T-helper 2 cell treated with Interferon-gamma antibody and Interleukin-4, amounts not matched to agents 100 ng/mL and 5 ng/mL, for 36 hours (primary cell): ENCODE results near the gene BLVRB. TPM values are rescaled to one million over a fixed set of nuclear protein-coding genes. Genes with fewer than 3 reads are reported as not detected.
"Not testable (repeated sequence)": the region's sequence is repeated elsewhere in the genome, so short reads cannot be mapped to it uniquely, and the experiment has no call there.

Source experiments
- intact Hi-C: fragments of 100-400 bp; cut with micrococcal nuclease; formaldehyde crosslinking; loops from one replicate; pipeline ENCODE4 v1.15.1; 2023
- total RNA-seq: library from RNA; stranded (reverse); gene quantifications from 2 replicates; pipeline ENCODE4 v1.2.3, GENCODE V29; 2022

BLVRB gene
- total RNA-seq, 1 donor from 2014 or later, result 13.1 TPM

DNA sequence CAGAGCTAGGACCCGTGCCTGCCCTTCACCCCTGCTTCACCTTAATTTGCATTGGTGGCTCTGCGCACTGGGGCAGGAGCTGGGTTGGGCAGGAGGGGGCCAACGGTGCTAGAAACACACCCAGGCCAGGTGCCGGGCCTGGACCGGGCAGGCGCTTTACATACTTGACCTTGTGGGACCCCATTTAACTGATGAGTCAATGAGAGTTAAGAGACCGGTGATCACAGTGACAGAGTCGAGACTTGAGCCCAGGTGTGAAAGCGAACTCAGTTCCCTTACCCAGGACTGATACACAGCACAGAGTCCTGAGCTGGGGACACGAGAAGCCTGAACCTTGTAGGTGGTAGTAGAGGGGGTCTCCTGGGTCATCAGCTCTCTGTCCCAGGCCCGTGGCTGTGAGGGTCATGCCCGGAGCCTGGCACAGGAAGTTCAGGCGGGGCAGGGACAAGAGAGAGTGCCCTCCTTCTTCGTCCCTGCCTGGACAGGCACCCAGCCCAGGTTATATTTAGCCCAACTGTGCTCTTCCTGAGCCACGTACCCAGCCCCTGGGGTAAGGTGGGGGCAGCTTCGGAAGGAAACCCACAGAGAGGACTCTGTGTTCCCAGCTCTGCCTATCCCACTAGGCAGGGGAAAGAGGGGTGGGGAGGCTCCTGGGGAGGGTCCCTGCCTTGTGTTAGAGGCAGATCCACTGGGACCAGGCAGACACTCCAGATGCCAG is 54.3 kb downstream of the BLVRB start:
- intact Hi-C loops, result no loop called here

DNA sequence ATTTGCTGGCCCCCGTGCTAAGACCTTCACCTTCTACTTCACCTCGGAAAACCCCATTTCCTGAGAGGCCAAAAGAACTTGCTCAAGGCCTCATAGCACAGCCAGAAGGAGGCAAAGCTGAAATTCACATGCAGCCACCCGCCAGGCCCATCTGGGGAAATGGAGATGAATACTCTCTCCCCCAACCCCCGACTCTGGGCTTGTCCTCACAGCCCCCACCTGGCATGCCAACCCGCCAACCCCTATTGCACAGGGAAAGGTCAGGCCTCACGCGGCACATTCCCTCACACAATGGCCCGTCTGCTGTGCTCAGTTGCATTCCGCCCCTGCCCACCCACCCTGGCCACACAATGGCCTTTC is 55.5 kb downstream of the BLVRB start:
- intact Hi-C loops, result no loop called here

DNA sequence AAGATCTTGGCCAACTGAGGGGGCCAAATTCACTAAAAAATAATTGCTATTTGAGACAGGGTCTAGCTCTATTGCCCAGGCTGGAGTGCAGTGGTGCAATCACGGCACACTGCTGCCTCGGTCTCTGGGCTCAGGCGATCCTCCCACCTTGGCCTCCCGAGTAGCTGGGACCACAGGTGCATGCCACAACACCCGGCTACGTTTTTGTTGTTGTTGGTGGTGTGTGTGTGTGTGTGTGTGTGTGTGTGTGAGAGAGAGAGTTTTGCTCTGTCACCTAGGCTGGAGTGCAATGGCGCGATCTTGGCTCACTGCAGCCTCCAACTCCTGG is 57.0 kb downstream of the BLVRB start:
- intact Hi-C loops, result not testable (repeated sequence)

DNA sequence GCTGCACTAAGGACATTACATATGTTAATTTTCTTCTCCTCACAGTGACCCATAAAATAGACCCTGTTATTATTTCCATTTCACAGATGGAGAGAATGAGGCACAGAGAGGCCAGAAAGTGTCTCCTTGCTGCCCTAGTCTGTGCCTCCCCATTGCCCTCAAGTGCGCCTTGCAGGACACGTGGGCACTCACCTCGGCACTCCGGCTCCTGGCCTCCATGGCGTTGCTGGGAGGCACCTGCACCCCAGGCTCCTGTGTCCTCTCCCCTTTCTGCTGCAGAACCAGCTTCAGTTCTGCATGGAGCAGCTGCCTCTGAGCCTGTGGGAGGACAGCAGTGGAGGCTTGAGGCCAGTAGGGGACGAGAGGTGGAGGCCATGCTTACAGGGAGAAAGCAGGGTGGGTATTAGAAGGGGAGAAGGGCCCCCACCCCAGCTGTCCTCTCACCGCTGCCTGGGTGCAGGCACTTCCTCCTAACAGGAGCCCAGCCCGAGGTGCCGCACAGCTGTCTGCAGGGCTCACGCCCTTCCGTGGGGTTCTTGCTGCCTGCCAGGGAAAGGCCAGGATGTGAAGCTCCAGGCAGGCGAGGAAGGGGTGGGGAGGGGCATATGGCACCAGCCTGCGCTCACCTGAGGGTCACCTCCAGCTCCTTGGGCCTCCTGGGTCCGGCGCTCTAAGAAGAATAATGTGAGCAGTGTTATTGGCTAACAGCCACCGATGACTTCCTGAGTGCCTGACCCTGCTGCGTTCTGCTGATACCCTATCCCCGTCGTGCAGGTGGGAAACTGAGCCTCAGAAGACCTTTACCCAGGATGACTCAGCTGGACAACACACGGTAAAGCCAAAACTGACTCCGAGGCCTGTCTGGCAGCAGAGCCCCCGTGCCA is 57.6 kb downstream of the BLVRB start:
- intact Hi-C loops, result no loop called here

DNA sequence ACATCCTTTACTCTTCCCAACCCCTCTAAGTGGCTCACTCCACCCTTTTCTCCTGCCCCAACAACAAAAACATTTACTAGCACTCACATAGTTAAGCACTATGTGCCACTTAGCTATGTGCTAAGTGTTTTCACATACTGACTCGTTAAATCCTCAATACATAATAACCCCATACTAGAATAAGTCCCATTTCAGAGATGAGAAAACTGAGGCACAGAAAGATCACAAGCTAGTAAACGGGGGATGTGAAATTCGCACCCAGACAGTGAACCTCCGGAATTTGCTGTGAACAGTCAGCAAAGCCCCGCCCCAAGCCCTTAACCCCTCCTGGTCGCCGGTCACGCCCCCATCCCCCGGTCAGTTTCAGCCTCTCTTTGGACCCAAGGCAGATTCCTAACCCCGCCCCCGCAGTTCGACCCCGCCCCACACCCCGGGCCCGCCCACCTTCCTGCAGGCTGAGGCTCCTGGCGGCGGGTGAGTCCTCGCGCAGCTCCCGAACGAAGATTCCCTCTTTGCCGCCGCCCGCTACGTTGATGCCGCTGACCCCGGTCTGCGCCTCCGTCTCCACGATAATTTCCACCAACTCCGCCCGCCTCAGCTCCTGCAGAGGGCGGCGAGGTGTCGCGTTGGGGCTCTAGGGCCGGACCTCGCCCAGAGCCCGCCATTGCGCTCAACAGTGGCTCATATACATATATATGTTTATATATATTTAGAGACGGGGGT is 62.1 kb downstream of the BLVRB start:
- intact Hi-C loops, result loop anchor here (5.0 kb wide), 1 partner anchor 64 kb away; the partner anchor contains the start of genes BLVRB and SPTBN4

DNA sequence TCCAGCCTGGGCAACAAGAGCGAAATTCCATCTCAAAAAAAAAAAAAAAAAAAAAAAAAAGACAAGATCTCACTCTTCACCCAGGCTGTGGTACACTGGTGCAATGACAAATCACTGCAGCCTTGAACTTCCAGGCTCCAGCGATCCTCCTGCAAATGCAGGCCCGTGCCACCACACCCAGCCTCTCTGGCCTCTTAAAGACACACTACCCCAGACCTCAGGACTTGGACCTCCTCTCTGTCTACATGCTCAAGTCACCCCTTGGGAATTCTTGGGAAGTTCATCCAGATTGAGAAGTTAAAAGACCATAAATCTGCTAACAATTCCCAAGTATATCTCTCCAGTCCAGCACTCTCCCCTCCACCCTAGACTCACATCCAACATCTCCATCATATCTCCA is 65.0 kb downstream of the BLVRB start:
- intact Hi-C loops, result loop anchor here (5.0 kb wide), 1 partner anchor 67 kb away; the partner anchor contains the start of genes BLVRB and SPTBN4

DNA sequence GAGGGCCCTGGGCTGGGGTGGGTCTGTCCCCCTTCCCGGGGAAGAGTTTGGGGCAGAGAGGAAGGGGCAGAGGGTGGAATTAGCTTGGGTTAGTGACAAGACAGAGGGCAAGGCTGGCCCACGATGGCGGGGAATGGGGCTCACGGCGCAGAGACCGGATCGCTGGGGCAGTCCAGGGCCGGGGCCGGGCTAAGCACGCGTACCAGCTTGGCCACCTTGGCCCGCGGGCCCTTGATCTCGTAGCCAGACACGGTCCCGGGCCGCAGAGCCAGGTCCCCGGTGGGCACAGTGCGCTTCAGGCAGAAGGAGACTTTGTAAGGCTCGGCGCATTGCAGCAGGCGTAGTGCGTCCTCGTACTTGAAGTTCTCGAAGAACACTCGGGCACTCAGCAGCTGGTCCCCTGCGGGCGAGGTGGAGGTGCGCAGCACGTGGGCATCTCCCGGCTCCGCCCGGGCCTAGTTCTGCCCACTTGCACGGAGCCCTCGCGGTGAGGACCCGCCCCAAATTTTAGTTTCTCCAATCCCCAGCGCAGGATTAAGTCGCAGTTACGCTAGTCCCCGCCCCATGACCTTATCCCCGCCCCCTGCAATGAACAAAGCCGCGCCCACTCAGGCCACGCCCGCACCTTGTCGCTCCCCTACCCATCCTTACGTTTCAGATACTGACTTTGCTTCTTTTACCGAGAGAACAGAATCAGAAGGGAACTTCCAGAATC is 67.0 kb downstream of the BLVRB start:
- intact Hi-C loops, result no loop called here

Other genes starting within 250 kb of the BLVRB start
- gene TTC9B, start 247.4 kb downstream of the BLVRB start, total RNA-seq, result not detected in 2 replicates
- gene CCNP, start 239.1 kb downstream of the BLVRB start, total RNA-seq, result 0.09 and 0.14 TPM in 2 replicates
- 138 and 142 TPM in 2 replicates for gene AKT2, start 180.4 kb downstream of the BLVRB start, total RNA-seq
- 25.6 and 26.3 TPM in 2 replicates for gene C19orf47, start 117.3 kb downstream of the BLVRB start, total RNA-seq
- gene PLD3, start 117.0 kb downstream of the BLVRB start, total RNA-seq, result 59.4 and 70.7 TPM in 2 replicates
- gene HIPK4, start 75.6 kb downstream of the BLVRB start, total RNA-seq, result not detected in 2 replicates
- gene PRX, start 52.4 kb downstream of the BLVRB start, total RNA-seq, result 0.77 and 0.80 TPM in 2 replicates
- gene SERTAD1, start 39.8 kb downstream of the BLVRB start, total RNA-seq, result 8.3 and 8.9 TPM in 2 replicates
- gene SERTAD3, start 21.4 kb downstream of the BLVRB start, total RNA-seq, result 8.1 and 11.2 TPM in 2 replicates
- gene SPTBN4, start 1.3 kb upstream of the BLVRB start, total RNA-seq, result 0.20 and 0.57 TPM in 2 replicates
- gene SHKBP1, start 111.1 kb upstream of the BLVRB start, total RNA-seq, result 141 and 150 TPM in 2 replicates
- gene LTBP4, start 135.6 kb upstream of the BLVRB start, total RNA-seq, result 52.0 and 62.1 TPM in 2 replicates
- 7.5 and 9.0 TPM in 2 replicates for gene NUMBL, start 224.9 kb upstream of the BLVRB start, total RNA-seq